ENCODE data around the gene HNRNPUL2.
"Not testable (repeated sequence)": the region's sequence is repeated elsewhere in the genome, so short reads cannot be mapped to it uniquely, and the experiment has no call there.

The HNRNPUL2 gene

DNA sequence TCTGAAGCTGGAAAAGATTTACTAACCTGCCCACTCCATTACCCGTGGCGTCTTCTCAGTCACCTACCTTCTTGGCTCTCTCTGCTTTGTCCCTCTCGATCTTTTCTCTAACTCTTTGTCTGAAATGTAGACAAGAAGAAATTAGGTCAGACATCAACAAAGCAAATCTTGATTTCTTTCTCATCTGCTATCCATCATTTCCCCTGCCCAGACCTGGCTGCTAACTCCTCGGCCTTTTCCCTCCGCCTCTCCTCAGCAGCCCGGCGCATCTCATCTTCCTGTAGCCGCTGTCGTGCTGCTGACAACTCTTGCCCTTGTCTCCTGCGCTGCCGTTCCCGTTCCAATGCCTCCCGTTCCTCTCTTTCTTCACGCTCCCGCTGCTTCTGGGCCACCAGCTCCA, 49.5 kb downstream of the HNRNPUL2 start:
- Histone ChIP-seq H3K36me3 (ENCODE audit: control insufficient read depth, insufficient read depth, low read length) (peaks cover 41% of the 10 kb centered on the region), H3K4me1 (ENCODE audit: control insufficient read depth, insufficient read depth, low read length) (peaks cover 9% of the 10 kb centered on the region; the same call in 1 of the 2 replicates), H3K4me3 (ENCODE audit: low read depth, low read length) (peak overlapping the region; percentile 88), H3K9ac (ENCODE audit: low read depth, low read length) (no peak overlapping the region), H3K9me3 (ENCODE audit: control insufficient read depth, insufficient read depth, low read length) (no peaks in the 10 kb centered on the region), H3K27me3 (ENCODE audit: control insufficient read depth, insufficient read depth, low read length) (no peaks in the 10 kb centered on the region), H3K27ac (ENCODE audit: low read depth, low read length) (no peak overlapping the region)

DNA sequence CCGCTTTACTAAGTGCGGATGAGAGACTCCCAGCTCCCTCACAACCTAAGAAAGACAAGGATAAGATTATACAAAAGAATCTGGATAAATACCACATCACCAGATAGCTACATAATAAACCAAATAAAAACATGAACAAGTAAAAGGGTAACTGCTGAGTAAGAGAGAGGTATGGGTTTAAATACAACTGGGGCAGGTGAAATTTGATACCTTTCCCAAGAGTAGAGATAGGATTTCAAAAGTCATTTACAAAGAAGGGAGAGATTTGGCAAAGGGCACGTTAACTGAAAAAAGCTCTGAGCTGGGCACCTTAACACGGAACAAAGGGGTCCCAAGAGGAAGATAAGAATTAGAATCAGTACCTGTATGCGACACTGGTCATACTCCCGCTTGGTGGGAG, 50.1 kb downstream of the HNRNPUL2 start:
- no peak overlapping the region for H3K9ac ChIP-seq (ENCODE audit: low read depth, low read length)
- H3K9me3 ChIP-seq (ENCODE audit: control insufficient read depth, insufficient read depth, low read length) = no peaks in the 10 kb centered on the region
- no peaks in the 10 kb centered on the region for H3K27me3 ChIP-seq (ENCODE audit: control insufficient read depth, insufficient read depth, low read length)
- H3K4me3 ChIP-seq (ENCODE audit: low read depth, low read length) = no peak overlapping the region
- H3K4me1 ChIP-seq (ENCODE audit: control insufficient read depth, insufficient read depth, low read length) = peaks cover 9% of the 10 kb centered on the region; the same call in 1 of the 2 replicates
- H3K36me3 ChIP-seq (ENCODE audit: control insufficient read depth, insufficient read depth, low read length) = peaks cover 41% of the 10 kb centered on the region
- no peak overlapping the region for H3K27ac ChIP-seq (ENCODE audit: low read depth, low read length)

DNA sequence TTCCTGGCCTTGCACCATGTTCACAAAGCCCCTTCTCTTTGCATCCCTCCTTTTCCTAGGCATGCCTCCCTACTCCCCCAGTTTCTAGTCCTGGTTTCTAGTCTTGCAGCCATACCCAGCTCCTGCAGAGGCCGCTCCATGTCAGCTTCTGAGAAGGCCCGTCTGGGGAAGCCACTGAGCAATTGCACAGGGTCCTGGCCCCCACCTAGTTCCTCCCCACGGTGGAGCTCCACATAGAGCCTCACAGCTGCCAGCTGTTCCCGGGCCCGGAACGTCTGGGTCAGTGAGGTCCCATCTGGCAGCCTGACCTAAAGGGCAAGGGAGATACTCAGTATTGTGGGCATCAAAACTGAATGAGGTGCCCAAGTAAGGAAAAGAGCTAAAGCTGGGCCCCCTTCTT, 50.6 kb downstream of the HNRNPUL2 start:
- peaks cover 9% of the 10 kb centered on the region; the same call in 1 of the 2 replicates for H3K4me1 ChIP-seq (ENCODE audit: control insufficient read depth, insufficient read depth, low read length)
- H3K27me3 ChIP-seq (ENCODE audit: control insufficient read depth, insufficient read depth, low read length) = no peaks in the 10 kb centered on the region
- H3K9ac ChIP-seq (ENCODE audit: low read depth, low read length) = no peak overlapping the region
- H3K27ac ChIP-seq (ENCODE audit: low read depth, low read length) = no peak overlapping the region
- H3K36me3 ChIP-seq (ENCODE audit: control insufficient read depth, insufficient read depth, low read length) = peaks cover 41% of the 10 kb centered on the region
- H3K9me3 ChIP-seq (ENCODE audit: control insufficient read depth, insufficient read depth, low read length) = no peaks in the 10 kb centered on the region
- H3K4me3 ChIP-seq (ENCODE audit: low read depth, low read length) = no peak overlapping the region

DNA sequence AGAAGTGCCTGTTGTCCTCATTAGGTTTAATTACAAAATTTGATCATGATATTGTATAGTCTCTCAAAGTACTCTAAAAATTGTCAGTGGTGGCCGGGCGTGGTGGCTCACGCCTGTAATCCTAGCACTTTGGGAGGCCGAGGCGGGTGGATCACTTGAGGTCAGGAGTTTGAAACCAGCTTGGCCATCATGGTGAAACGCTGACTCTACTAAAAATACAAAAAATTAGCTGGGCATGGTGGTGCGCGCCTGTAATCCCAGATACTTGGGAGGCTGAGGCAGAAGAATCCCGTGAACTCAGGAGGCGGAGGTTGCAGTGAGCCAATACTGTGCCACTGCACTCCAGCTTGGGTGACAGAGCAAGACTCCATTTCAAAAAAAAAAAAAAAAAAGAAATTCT, 51.8 kb downstream of the HNRNPUL2 start:
- not testable (repeated sequence) for H3K9me3 ChIP-seq (ENCODE audit: control insufficient read depth, insufficient read depth, low read length); H3K9ac ChIP-seq (ENCODE audit: low read depth, low read length); H3K27ac ChIP-seq (ENCODE audit: low read depth, low read length); H3K27me3 ChIP-seq (ENCODE audit: control insufficient read depth, insufficient read depth, low read length); H3K4me3 ChIP-seq (ENCODE audit: low read depth, low read length); H3K4me1 ChIP-seq (ENCODE audit: control insufficient read depth, insufficient read depth, low read length)
- H3K36me3 ChIP-seq (ENCODE audit: control insufficient read depth, insufficient read depth, low read length) = peaks cover 41% of the 10 kb centered on the region

DNA sequence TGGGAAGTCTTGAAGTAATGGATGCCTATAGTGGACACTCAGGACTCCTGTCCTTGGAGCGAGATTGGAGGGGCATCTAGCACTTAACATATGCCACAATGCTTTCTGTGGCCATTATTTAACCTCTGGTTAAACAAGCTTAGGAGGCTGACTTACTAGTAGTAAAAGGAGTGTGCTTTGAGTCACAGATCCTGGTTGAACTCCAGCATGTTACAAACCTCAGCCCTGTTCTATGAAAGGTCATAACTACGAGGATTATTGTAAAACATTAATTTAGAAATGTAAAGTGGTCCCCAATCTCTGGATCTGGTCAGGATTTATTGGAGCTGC, 54.1 kb downstream of the HNRNPUL2 start:
- H3K4me3 ChIP-seq (ENCODE audit: low read depth, low read length) = no peak overlapping the region

DNA sequence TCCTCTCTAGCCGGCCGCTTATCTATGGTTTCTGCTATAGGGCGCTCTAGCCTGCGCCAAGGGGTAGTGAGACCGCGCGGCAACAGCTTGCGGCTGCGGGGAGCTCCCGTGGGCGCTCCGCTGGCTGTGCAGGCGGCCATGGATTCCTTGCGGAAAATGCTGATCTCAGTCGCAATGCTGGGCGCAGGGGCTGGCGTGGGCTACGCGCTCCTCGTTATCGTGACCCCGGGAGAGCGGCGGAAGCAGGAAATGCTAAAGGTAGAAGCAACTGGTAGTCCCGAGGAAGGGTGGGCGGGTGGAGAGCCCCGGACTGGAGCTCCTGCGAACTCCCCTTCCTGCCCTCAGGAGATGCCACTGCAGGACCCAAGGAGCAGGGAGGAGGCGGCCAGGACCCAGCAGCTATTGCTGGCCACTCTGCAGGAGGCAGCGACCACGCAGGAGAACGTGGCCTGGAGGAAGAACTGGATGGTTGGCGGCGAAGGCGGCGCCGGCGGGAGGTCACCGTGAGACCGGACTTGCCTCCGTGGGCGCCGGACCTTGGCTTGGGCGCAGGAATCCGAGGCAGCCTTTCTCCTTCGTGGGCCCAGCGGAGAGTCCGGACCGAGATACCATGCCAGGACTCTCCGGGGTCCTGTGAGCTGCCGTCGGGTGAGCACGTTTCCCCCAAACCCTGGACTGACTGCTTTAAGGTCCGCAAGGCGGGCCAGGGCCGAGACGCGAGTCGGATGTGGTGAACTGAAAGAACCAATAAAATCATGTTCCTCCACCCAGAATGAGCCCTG, 55.5 kb downstream of the HNRNPUL2 start, which contains the start of the genes LBHD1 and UQCC3:
TSS of gene LBHD1 (minus strand) at position 660 of the 782 bp plus-strand sequence. CDS start 2,236 bp downstream, outside the sequence.
TSS of gene UQCC3 (plus strand) at position 66 of the 782 bp plus-strand sequence. CDS start at position 139, 73 bp downstream.
- H3K27ac ChIP-seq (ENCODE audit: low read depth, low read length) = peak within 1 kb of the TSS; percentile 96
- H3K9ac ChIP-seq (ENCODE audit: low read depth, low read length) = peak within 1 kb of the TSS; percentile 83
- peak within 1 kb of the TSS; percentile 87 for H3K4me3 ChIP-seq (ENCODE audit: low read depth, low read length)
- no peaks in the 10 kb centered on the region for H3K27me3 ChIP-seq (ENCODE audit: control insufficient read depth, insufficient read depth, low read length)
- H3K9me3 ChIP-seq (ENCODE audit: control insufficient read depth, insufficient read depth, low read length) = no peaks in the 10 kb centered on the region
- H3K36me3 ChIP-seq (ENCODE audit: control insufficient read depth, insufficient read depth, low read length) = peaks cover 36% of the 10 kb centered on the region
- peaks cover 5% of the 10 kb centered on the region; the same call in 1 of the 2 replicates for H3K4me1 ChIP-seq (ENCODE audit: control insufficient read depth, insufficient read depth, low read length)

More for the DNA sequence above, 54.1 kb downstream of the HNRNPUL2 start:
- Histone ChIP-seq H3K27ac (ENCODE audit: low read depth, low read length) (no peak overlapping the region), H3K27me3 (ENCODE audit: control insufficient read depth, insufficient read depth, low read length) (no peaks in the 10 kb centered on the region), H3K9me3 (ENCODE audit: control insufficient read depth, insufficient read depth, low read length) (no peaks in the 10 kb centered on the region), H3K4me1 (ENCODE audit: control insufficient read depth, insufficient read depth, low read length) (peaks cover 5% of the 10 kb centered on the region; the same call in 1 of the 2 replicates), H3K9ac (ENCODE audit: low read depth, low read length) (no peak overlapping the region), H3K36me3 (ENCODE audit: control insufficient read depth, insufficient read depth, low read length) (peaks cover 41% of the 10 kb centered on the region)

DNA sequence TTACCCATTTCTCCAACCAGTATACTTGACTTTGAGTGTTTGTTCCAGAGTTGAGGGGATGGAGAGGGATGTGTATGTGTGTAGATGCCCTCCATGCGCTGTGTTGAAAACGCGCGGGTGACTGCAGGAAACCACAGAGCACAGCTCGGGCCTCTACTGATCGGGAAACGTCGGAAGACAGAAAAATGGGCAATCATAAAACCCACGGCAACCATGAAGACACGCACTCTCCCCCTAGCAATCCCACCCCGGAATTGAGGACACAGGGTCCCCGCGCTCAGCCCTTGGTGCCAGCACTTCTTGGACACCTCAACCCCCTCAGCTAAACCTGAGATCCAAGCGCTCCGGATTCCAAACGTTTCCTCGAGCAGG, 56.0 kb downstream of the HNRNPUL2 start:
- Histone ChIP-seq H3K27ac (ENCODE audit: low read depth, low read length) (peak overlapping the region; percentile 96), H3K36me3 (ENCODE audit: control insufficient read depth, insufficient read depth, low read length) (peaks cover 36% of the 10 kb centered on the region), H3K4me1 (ENCODE audit: control insufficient read depth, insufficient read depth, low read length) (peaks cover 11% of the 10 kb centered on the region; the same call in 1 of the 2 replicates)

DNA sequence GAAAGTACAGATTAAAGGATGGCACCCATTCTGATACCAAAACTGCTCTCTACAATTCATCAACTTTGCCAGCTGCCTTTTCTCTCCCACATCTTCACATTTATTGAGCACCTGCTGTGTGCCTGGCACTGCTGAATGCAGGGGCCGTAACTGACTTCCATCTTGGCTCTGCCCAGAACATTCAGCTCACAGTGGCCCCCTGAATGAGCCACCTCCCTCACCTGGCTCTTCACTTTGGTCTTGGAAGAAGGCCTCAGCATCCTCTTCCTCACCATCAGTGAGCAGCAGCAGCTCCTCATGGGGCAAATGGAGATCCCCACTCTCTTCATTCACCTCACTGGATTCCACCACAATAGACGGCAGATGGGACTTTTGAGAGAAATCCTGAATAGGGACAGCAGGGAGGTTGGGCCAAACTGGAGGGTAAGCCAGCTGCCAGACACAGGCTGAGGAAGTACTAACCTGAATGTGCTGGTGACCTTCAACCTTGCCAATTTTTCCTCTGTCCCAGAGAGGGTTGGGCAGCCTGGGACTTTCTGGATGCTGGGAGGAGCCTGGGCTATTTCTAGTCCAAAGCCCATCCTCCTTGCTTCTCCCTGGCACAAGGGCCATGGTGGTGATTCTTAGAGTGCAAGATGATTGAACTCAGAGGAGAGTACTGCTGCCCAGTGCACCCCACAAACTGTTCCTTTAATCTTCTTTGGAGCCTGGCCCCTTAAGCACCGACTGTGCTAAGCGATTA, 57.7 kb downstream of the HNRNPUL2 start:
- Histone ChIP-seq H3K4me3 (ENCODE audit: low read depth, low read length) (no peak overlapping the region), H3K4me1 (ENCODE audit: control insufficient read depth, insufficient read depth, low read length) (peaks cover 12% of the 10 kb centered on the region; the same call in 1 of the 2 replicates), H3K27me3 (ENCODE audit: control insufficient read depth, insufficient read depth, low read length) (no peaks in the 10 kb centered on the region), H3K9ac (ENCODE audit: low read depth, low read length) (no peak overlapping the region), H3K27ac (ENCODE audit: low read depth, low read length) (peak overlapping the region; percentile 58), H3K9me3 (ENCODE audit: control insufficient read depth, insufficient read depth, low read length) (no peaks in the 10 kb centered on the region), H3K36me3 (ENCODE audit: control insufficient read depth, insufficient read depth, low read length) (peaks cover 33% of the 10 kb centered on the region)

More for the DNA sequence above, 56.0 kb downstream of the HNRNPUL2 start:
- Histone ChIP-seq H3K27me3 (ENCODE audit: control insufficient read depth, insufficient read depth, low read length) (no peaks in the 10 kb centered on the region), H3K9ac (ENCODE audit: low read depth, low read length) (peak overlapping the region; percentile 83), H3K9me3 (ENCODE audit: control insufficient read depth, insufficient read depth, low read length) (no peaks in the 10 kb centered on the region), H3K4me3 (ENCODE audit: low read depth, low read length) (peak overlapping the region; percentile 87)

DNA sequence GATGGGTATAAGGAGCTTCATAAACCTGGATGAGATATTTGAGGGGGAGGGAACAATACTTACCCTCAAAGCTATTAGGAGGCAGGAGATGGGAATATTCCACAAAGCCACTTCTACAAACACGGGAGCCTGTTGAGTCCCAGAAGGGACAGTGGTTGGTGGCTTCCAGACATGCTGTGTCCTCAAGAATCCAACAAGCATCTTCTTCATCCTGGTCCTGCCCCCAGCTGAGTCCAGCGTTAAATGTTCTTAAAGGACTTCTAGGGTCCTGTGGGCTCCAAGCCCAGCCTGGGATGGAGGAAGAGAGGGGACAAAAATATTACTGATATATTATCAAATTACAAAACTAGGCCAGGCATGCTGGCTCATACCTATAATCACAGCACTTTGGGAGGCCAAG, 59.8 kb downstream of the HNRNPUL2 start:
- Histone ChIP-seq H3K4me1 (ENCODE audit: control insufficient read depth, insufficient read depth, low read length) (peaks cover 12% of the 10 kb centered on the region; the same call in 1 of the 2 replicates), H3K36me3 (ENCODE audit: control insufficient read depth, insufficient read depth, low read length) (peaks cover 25% of the 10 kb centered on the region), H3K27me3 (ENCODE audit: control insufficient read depth, insufficient read depth, low read length) (no peaks in the 10 kb centered on the region), H3K27ac (ENCODE audit: low read depth, low read length) (peak overlapping the region; percentile 97), H3K9ac (ENCODE audit: low read depth, low read length) (no peak overlapping the region; the same call in 1 of the 2 replicates), H3K9me3 (ENCODE audit: control insufficient read depth, insufficient read depth, low read length) (no peaks in the 10 kb centered on the region), H3K4me3 (ENCODE audit: low read depth, low read length) (peak overlapping the region; percentile 73; the same call in 1 of the 2 replicates)

DNA sequence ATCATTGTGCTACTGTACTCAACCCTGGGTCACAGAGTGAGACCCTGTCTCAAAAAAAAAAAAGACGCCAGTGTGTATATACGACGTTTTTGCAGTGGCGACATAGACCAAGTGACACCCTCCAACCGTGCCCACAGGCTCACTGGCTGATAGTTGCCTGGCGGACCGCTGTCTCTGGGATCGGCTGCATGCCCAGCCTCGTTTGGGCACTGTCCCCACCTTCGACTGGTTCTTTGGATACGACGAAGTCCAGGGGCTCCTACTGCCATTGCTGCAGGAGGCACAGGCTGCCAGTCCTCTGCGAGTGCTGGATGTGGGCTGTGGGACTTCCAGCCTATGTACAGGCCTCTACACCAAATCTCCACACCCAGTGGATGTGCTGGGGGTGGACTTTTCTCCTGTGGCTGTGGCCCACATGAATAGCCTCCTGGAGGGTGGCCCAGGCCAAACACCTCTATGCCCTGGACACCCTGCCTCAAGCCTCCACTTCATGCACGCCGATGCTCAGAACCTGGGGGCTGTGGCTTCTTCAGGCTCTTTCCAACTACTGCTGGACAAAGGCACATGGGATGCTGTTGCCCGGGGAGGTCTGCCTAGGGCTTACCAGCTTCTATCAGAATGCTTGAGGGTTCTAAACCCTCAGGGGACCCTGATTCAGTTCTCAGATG, 60.9 kb downstream of the HNRNPUL2 start:
- Histone ChIP-seq H3K36me3 (ENCODE audit: control insufficient read depth, insufficient read depth, low read length) (peaks cover 30% of the 10 kb centered on the region), H3K27ac (ENCODE audit: low read depth, low read length) (peak overlapping the region; percentile 97), H3K27me3 (ENCODE audit: control insufficient read depth, insufficient read depth, low read length) (no peaks in the 10 kb centered on the region), H3K9me3 (ENCODE audit: control insufficient read depth, insufficient read depth, low read length) (no peaks in the 10 kb centered on the region), H3K4me3 (ENCODE audit: low read depth, low read length) (peak overlapping the region; percentile 73), H3K4me1 (ENCODE audit: control insufficient read depth, insufficient read depth, low read length) (peaks cover 12% of the 10 kb centered on the region; the same call in 1 of the 2 replicates), H3K9ac (ENCODE audit: low read depth, low read length) (peak overlapping the region; percentile 98)
